Smooth muscle cell (in vitro differentiated cells): ENCODE measurements around the gene P2RX4. TPM values are rescaled to one million over a fixed set of nuclear protein-coding genes. Genes with fewer than 3 reads are reported as not detected.

Experiments used
- DNase-seq: peaks from one replicate; lab custom pipeline; 2025; ENCODE audit not compliant: unreplicated experiment; lab: John Stamatoyannopoulos, UW
- H2AFZ ChIP-seq: fragments of 200-600 bp; sonication (generic); 2 replicates; pipeline ENCODE4 v1.6.0; 2016; ENCODE audit warnings: antibody characterized with exemption, low read depth, mild to moderate bottlenecking
- H3F3A ChIP-seq: fragments of 200-600 bp; sonication (generic); 2 replicates; pipeline ENCODE4 v1.6.0; 2017; ENCODE audit warnings: antibody characterized with exemption, low read depth
- H3K27ac ChIP-seq: fragments of 200-600 bp; sonication (generic); 2 replicates; pipeline ENCODE4 v1.5.1; 2016; ENCODE audit warnings: low read depth, mild to moderate bottlenecking
- H3K27me3 ChIP-seq: fragments of 200-600 bp; sonication (generic); 2 replicates; pipeline ENCODE4 v1.6.1; 2016; ENCODE audit warnings: low read depth, mild to moderate bottlenecking
- H3K36me3 ChIP-seq: fragments of 200-600 bp; sonication (generic); 2 replicates; pipeline ENCODE4 v1.5.1; 2016; ENCODE audit warnings: low read depth
- H3K4me1 ChIP-seq: fragments of 200-600 bp; sonication (generic); 2 replicates; pipeline ENCODE4 v1.5.1; 2016; ENCODE audit warnings: low read depth
- H3K4me2 ChIP-seq: fragments of 200-600 bp; sonication (generic); 2 replicates; pipeline ENCODE4 v1.6.0; 2016; ENCODE audit warnings: mild to moderate bottlenecking
- H3K4me3 ChIP-seq: fragments of 200-600 bp; sonication (generic); 2 replicates; pipeline ENCODE4 v1.5.1; 2016; ENCODE audit warnings: mild to moderate bottlenecking
- H3K79me2 ChIP-seq: fragments of 200-600 bp; sonication (generic); 2 replicates; pipeline ENCODE4 v1.6.0; 2016; ENCODE audit warnings: low read depth, mild to moderate bottlenecking
- H3K9ac ChIP-seq: fragments of 200-600 bp; sonication (generic); 2 replicates; pipeline ENCODE4 v1.6.0; 2016; ENCODE audit warnings: low read depth
- H3K9me3 ChIP-seq: fragments of 200-600 bp; sonication (generic); replicated peaks from 2 replicates; pipeline ENCODE4 v1.5.1; 2016; ENCODE audit warnings: low read depth
- H4K20me1 ChIP-seq: fragments of 200-600 bp; sonication (generic); 2 replicates; pipeline ENCODE4 v1.6.0; 2016; ENCODE audit warnings: low read depth
- WGBS: methylation state at CpG from one replicate; pipeline ENCODE4 v1.1.7; 2016; ENCODE audit warnings: low lambda C conversion rate; 5-methylcytosine and 5-hydroxymethylcytosine counted together
- polyA plus RNA-seq: library from polyadenylated mRNA; unstranded; fragments of >200 nt; fragmentation: Nextera tagmentation; extraction: Ambion mirVana; gene quantifications from 2 replicates; pipeline ENCODE4 v1.2.1, GENCODE V29; 2016
- total RNA-seq: library from RNA; depleted of rRNA; stranded (reverse); fragments of >200 nt; gene quantifications from 2 replicates; pipeline ENCODE4 v1.2.3, GENCODE V29; 2014
- TF ChIP-seq, protein P1 (sequence below): fragments of 200-600 bp; sonication (generic); IDR thresholded peaks from 2 replicates; pipeline ENCODE4 v1.5.1; 2017; ENCODE audit warnings: borderline replicate concordance, mild to moderate bottlenecking, antibody characterized with exemption; ENCODE audit not compliant: insufficient read depth, poor library complexity, severe bottlenecking

The P2RX4 gene
- total and polyA plus RNA-seq, 2 experiments from 2014 or later = 20.6 to 32.2 TPM

DNA sequence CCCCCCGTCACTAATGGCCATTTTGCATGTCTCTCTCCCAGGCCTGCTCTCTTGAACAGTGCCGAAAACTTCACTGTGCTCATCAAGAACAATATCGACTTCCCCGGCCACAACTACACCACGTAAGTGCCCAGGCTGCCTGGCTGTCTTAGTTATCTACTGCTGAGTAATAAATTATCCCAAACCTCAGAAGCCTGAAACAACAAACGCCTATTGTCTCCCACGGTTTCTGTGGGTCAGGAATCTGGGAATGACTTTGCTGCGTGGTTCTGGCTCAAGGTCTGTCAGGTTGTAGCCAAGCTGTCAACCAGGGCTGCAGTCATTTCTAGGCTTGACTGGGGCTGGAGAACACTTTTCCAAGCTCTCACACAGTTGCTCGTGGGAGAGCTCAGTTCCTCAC lies 44.6 kb upstream of the P2RX4 start:
- 61% methylated on average over 9 of the region's 9 CpGs for WGBS
- no peak overlapping the region for H2AFZ ChIP-seq
- H3K4me2 ChIP-seq = no peak overlapping the region
- peaks cover under 1% of the 10 kb centered on the region for H3K27me3 ChIP-seq
- H3K79me2 ChIP-seq = no peaks in the 10 kb centered on the region
- no peaks in the 10 kb centered on the region for H3K4me1 ChIP-seq
- no peaks in the 10 kb centered on the region for H4K20me1 ChIP-seq
- no peaks in the 10 kb centered on the region for H3K36me3 ChIP-seq
- H3F3A ChIP-seq = no peaks in the 10 kb centered on the region
- TF ChIP-seq, protein P1, sequence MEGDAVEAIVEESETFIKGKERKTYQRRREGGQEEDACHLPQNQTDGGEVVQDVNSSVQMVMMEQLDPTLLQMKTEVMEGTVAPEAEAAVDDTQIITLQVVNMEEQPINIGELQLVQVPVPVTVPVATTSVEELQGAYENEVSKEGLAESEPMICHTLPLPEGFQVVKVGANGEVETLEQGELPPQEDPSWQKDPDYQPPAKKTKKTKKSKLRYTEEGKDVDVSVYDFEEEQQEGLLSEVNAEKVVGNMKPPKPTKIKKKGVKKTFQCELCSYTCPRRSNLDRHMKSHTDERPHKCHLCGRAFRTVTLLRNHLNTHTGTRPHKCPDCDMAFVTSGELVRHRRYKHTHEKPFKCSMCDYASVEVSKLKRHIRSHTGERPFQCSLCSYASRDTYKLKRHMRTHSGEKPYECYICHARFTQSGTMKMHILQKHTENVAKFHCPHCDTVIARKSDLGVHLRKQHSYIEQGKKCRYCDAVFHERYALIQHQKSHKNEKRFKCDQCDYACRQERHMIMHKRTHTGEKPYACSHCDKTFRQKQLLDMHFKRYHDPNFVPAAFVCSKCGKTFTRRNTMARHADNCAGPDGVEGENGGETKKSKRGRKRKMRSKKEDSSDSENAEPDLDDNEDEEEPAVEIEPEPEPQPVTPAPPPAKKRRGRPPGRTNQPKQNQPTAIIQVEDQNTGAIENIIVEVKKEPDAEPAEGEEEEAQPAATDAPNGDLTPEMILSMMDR = no peak
- H3K27ac ChIP-seq = no peak overlapping the region
- H3K9me3 ChIP-seq = no peaks in the 10 kb centered on the region
- no peak overlapping the region for H3K4me3 ChIP-seq
- DNase-seq = no peak
- no peak overlapping the region for H3K9ac ChIP-seq

DNA sequence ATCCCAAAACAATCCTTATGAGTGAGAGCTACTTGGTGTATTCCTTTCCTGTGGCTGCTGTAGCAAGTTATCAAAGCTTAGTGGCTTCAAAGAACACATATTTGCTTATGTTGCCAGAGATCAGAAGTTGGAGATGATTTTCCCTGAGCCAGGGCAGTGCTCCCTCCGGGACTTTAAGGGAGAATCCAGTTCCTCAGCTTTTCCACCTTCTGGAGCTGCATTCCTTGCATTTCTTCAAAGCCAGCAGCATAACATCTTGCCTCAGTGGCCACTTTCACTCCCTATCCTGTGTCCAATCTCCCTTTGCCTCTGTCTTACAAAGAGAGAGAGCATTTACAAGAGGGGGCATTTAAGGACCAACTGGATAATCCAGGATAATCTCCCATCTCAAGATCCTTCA lies 43.6 kb upstream of the P2RX4 start:
- TF ChIP-seq, protein P1 = no peak
- H3K27me3 ChIP-seq = no peaks in the 10 kb centered on the region
- H3K4me1 ChIP-seq = no peaks in the 10 kb centered on the region
- no peaks in the 10 kb centered on the region for H3K9me3 ChIP-seq
- H3K79me2 ChIP-seq = no peaks in the 10 kb centered on the region
- 53% methylated on average over 1 of the region's 1 CpG for WGBS
- H2AFZ ChIP-seq = no peak overlapping the region
- H3F3A ChIP-seq = no peaks in the 10 kb centered on the region
- H3K27ac ChIP-seq = no peak overlapping the region
- no peak for DNase-seq
- H3K9ac ChIP-seq = no peak overlapping the region
- H4K20me1 ChIP-seq = no peaks in the 10 kb centered on the region
- no peak overlapping the region for H3K4me2 ChIP-seq
- H3K4me3 ChIP-seq = no peak overlapping the region
- no peaks in the 10 kb centered on the region for H3K36me3 ChIP-seq

DNA sequence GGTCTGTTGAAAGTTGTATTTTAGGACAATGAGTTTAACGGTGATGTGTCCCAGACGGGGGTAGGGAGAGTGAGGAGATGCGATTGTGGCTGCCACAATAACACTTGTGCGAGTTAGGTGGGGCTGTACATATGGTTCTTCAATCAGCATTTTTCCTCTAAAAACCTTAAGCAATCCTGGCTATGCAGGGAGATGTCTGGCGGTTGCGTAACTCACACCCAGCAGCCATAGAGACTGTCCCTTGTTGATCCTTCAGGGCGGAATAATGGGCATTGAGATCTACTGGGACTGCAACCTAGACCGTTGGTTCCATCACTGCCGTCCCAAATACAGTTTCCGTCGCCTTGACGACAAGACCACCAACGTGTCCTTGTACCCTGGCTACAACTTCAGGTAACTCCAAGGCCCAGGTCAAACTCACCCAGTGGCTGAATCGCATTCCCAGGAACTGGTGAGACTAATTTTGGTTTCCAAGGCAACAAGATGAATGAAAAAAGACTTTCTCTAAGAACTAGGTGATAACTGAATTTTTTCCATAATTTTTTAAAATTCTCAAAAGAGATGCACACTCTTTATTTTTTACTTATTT lies 42.6 kb upstream of the P2RX4 start:
- WGBS = 81% methylated on average over 14 of the region's 14 CpGs
- H3K36me3 ChIP-seq = no peaks in the 10 kb centered on the region
- H3K79me2 ChIP-seq = no peaks in the 10 kb centered on the region
- TF ChIP-seq, protein P1 = no peak
- no peak overlapping the region for H3K27ac ChIP-seq
- H3K9me3 ChIP-seq = no peaks in the 10 kb centered on the region
- no peak for DNase-seq
- H3K4me1 ChIP-seq = no peaks in the 10 kb centered on the region
- H3K4me2 ChIP-seq = no peak overlapping the region
- H3K27me3 ChIP-seq = no peaks in the 10 kb centered on the region
- H3F3A ChIP-seq = no peaks in the 10 kb centered on the region
- no peak overlapping the region for H2AFZ ChIP-seq
- H3K9ac ChIP-seq = no peak overlapping the region
- no peaks in the 10 kb centered on the region for H4K20me1 ChIP-seq
- no peak overlapping the region for H3K4me3 ChIP-seq

DNA sequence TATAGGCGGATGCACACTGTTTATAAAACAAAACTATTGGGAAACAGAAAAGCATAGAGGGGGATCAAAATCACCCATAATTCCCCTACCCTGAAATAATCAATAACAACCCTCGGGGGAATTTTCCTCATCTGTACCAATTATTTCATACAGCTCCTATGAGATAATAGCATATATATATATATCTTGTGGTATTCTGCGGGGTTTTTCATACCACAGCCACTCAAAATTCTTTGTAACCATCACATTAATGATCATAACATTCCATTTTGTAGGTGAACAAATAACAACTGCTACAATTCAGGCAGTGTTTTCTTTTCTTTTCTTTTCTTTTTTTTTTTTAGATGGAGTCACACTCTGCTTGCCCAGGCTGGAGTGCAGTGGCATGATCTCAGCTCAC lies 42.0 kb upstream of the P2RX4 start:
- TF ChIP-seq, protein P1 = no peak
- Histone ChIP-seq H3K9ac (no peak overlapping the region), H3K79me2 (no peaks in the 10 kb centered on the region), H3F3A (no peaks in the 10 kb centered on the region), H3K4me1 (no peaks in the 10 kb centered on the region), H3K4me2 (no peak overlapping the region), H3K4me3 (no peak overlapping the region), H3K9me3 (no peaks in the 10 kb centered on the region), H3K36me3 (no peaks in the 10 kb centered on the region), H4K20me1 (no peaks in the 10 kb centered on the region), H3K27ac (no peak overlapping the region), H3K27me3 (no peaks in the 10 kb centered on the region), H2AFZ (no peak overlapping the region)
- DNase-seq = no peak
- 90% methylated on average over 3 of the region's 3 CpGs for WGBS
